GM23248 (cell line): ENCODE measurements around the gene BAG1. TPM values are rescaled to one million over a fixed set of nuclear protein-coding genes. Genes with fewer than 3 reads are reported as not detected.

Experiments
- DNase-seq: peaks from one replicate; pipeline ENCODE4 v3.0.0-alpha.2; 2015
- H2AFZ ChIP-seq: fragments of 200-600 bp; sonication (generic); 2 replicates; pipeline ENCODE4 v1.6.1; 2016; ENCODE audit warnings: antibody characterized with exemption
- H3F3A ChIP-seq: fragments of 200-600 bp; sonication (generic); 2 replicates; pipeline ENCODE4 v1.6.1; 2016; ENCODE audit warnings: mild to moderate bottlenecking, antibody characterized with exemption, mixed run types; ENCODE audit not compliant: insufficient read depth
- H3K27ac ChIP-seq: fragments of 200-600 bp; sonication (generic); 2 replicates; pipeline ENCODE4 v1.5.1; 2016; ENCODE audit warnings: mild to moderate bottlenecking
- H3K27me3 ChIP-seq: fragments of 200-600 bp; sonication (generic); replicated peaks from 2 replicates; pipeline ENCODE4 v1.6.1; 2016; ENCODE audit warnings: mild to moderate bottlenecking; ENCODE audit not compliant: insufficient read depth
- H3K36me3 ChIP-seq: fragments of 200-600 bp; sonication (generic); 2 replicates; pipeline ENCODE4 v1.6.1; 2016; ENCODE audit warnings: low read depth, mild to moderate bottlenecking
- H3K4me1 ChIP-seq: fragments of 200-600 bp; sonication (generic); 2 replicates; pipeline ENCODE4 v1.6.1; 2016; ENCODE audit warnings: mild to moderate bottlenecking; ENCODE audit not compliant: insufficient read depth
- H3K4me2 ChIP-seq: fragments of 200-600 bp; sonication (generic); one replicate; pipeline ENCODE4 v1.6.1; 2016; ENCODE audit warnings: mild to moderate bottlenecking; ENCODE audit not compliant: unreplicated experiment
- H3K4me3 ChIP-seq: fragments of 200-600 bp; sonication (generic); 2 replicates; pipeline ENCODE4 v1.5.1; 2016; ENCODE audit warnings: mild to moderate bottlenecking
- H3K79me2 ChIP-seq: fragments of 200-600 bp; sonication (generic); 2 replicates; pipeline ENCODE4 v1.6.1; 2016; ENCODE audit warnings: mild to moderate bottlenecking; ENCODE audit not compliant: insufficient read depth
- H3K9ac ChIP-seq: fragments of 200-600 bp; sonication (generic); 2 replicates; pipeline ENCODE4 v1.6.1; 2016; ENCODE audit warnings: mild to moderate bottlenecking
- H3K9me2 ChIP-seq: fragments of 200-600 bp; sonication (generic); 2 replicates; pipeline ENCODE4 v1.6.1; 2016; ENCODE audit warnings: mixed run types, mild to moderate bottlenecking, moderate library complexity; ENCODE audit not compliant: insufficient read depth
- H3K9me3 ChIP-seq: fragments of 200-600 bp; sonication (generic); one replicate; pipeline ENCODE4 v1.6.1; 2017; ENCODE audit warnings: low read depth
- H4K20me1 ChIP-seq: fragments of 200-600 bp; sonication (generic); 2 replicates; pipeline ENCODE4 v1.6.0; 2016; ENCODE audit not compliant: insufficient read depth
- EZH2 ChIP-seq: fragments of 200-600 bp; sonication (generic); IDR thresholded peaks from 2 replicates; pipeline ENCODE4 v1.6.1; 2018; ENCODE audit warnings: antibody characterized with exemption, mild to moderate bottlenecking; ENCODE audit not compliant: insufficient read depth, poor library complexity, severe bottlenecking
- EZH2phosphoT487 ChIP-seq: fragments of 200-600 bp; sonication (generic); IDR thresholded peaks from 2 replicates; pipeline ENCODE4 v1.6.1; 2018; ENCODE audit warnings: antibody characterized with exemption, moderate library complexity, mild to moderate bottlenecking, low read depth; ENCODE audit not compliant: insufficient read depth
- WGBS, 2 experiments: methylation state at CpG; one replicate each; pipeline ENCODE4 v1.1.6; 2015 to 2017; ENCODE audit warnings: low lambda C conversion rate in 2 of 2, low coverage in 1 of 2; ENCODE audit errors: missing lambda C conversion rate in 2 of 2; 5-methylcytosine and 5-hydroxymethylcytosine counted together
- in situ Hi-C: fragments of 300-500 bp; cut with MboI; formaldehyde crosslinking; loops from 2 replicates; pipeline ENCODE4 v1.15.0; 2020
- polyA plus RNA-seq: library from polyadenylated mRNA; unstranded; fragments of >200 nt; fragmentation: Nextera tagmentation; extraction: Ambion mirVana; gene quantifications from 2 replicates; pipeline ENCODE4 v1.2.1, GENCODE V29; 2016
- total RNA-seq: library from RNA; depleted of rRNA; stranded (reverse); fragments of >200 nt; shearing (Covaris generic); gene quantifications from 2 replicates; pipeline ENCODE4 v1.2.3, GENCODE V29; 2014

BAG1 gene
- total and polyA plus RNA-seq, 2 experiments from 2014 or later: 38.2 to 49.7 TPM

GRCh38 chr9:33222031-33222430, 42.5 kb downstream of the BAG1 start:
- Histone ChIP-seq H4K20me1 (no peaks in the 10 kb centered on the region), H3K4me1 (peaks cover 5% of the 10 kb centered on the region), H3K27ac (no peak overlapping the region), H3K79me2 (no peaks in the 10 kb centered on the region), H3K9ac (no peak overlapping the region), H3F3A (no peaks in the 10 kb centered on the region), H3K36me3 (no peaks in the 10 kb centered on the region), H3K4me2 (no peak overlapping the region), H2AFZ (no peak overlapping the region), H3K9me3 (no peaks in the 10 kb centered on the region), H3K9me2 (no peaks in the 10 kb centered on the region), H3K27me3 (no peaks in the 10 kb centered on the region; the same call in 1 of the 2 replicates), H3K4me3 (no peak overlapping the region)
- 66 to 77% methylated on average over 3 of the region's 3 CpGs for WGBS, 2 experiments
- no peak for DNase-seq
- TF ChIP-seq EZH2 (no peak), EZH2phosphoT487 (no peak)
- in situ Hi-C loops: no loop called here

DNA sequence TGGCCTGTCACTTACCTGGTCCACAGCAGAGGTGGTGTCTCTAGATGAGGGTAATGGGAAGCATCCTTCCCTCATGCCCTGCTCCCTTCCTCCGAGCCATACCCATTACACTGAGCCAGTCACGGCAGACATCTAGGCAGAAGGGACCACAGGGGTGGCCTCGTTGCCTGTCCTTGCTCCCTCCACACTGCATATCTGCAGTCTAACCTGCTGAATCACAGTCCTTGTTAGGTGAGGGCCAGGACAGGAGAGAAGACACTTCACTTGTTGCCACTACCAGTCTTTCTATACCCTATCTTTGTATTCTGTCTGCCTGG, 43.0 kb downstream of the BAG1 start:
- Histone ChIP-seq H2AFZ (no peak overlapping the region), H3K4me2 (no peak overlapping the region), H3K9ac (no peak overlapping the region), H3K4me3 (no peak overlapping the region), H3K27ac (no peak overlapping the region), H4K20me1 (no peaks in the 10 kb centered on the region), H3K9me3 (no peaks in the 10 kb centered on the region), H3F3A (no peaks in the 10 kb centered on the region), H3K79me2 (no peaks in the 10 kb centered on the region), H3K9me2 (no peaks in the 10 kb centered on the region), H3K36me3 (no peaks in the 10 kb centered on the region), H3K4me1 (peaks cover 5% of the 10 kb centered on the region), H3K27me3 (no peaks in the 10 kb centered on the region; the same call in 1 of the 2 replicates)
- TF ChIP-seq EZH2: no peak
- TF ChIP-seq EZH2phosphoT487: no peak
- 80 to 87% methylated on average over 3 of the region's 3 CpGs for WGBS, 2 experiments
- no peak for DNase-seq
- in situ Hi-C loops: no loop called here

DNA sequence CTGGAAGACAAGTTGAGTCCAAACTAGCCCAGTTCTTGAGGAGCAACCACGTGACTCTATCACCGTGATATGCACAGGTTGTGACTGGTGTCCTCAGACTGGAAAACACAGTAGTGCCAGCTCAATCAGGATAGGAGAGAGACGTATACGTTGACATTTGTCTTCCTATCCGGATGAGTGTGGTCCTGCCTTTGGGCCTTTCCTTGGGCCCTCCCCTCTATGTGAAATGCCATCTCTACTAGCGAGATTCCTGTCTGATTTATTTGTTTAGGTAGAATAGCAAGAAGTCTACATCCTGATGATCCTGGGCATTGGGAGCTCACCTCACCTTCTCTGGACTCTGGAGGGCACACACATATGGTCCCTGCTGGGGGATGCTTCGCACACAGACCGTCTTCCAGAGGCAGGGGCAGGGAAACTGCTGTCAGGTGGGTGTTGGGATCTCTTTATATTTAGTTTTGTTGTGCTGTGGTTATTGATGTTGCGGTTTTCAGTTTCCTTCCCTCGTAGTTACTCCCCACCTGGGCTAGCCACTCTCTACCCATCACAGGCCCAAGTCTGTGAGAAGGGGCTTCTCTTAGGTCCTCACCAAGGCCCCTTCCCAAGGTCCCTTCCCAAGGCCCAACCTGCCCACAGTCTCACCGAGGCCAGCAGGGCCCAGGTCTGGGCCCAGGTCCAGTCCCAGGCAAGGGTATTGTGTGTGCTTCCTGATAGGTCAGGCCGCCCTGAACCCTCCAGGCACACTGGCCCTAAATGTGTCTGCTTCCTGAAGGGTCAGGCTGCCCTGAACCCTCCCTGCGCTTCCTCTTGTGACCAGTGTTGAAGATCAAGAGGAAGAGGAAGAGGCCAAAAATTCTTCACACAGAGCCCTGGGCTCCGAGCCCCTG, 43.6 kb downstream of the BAG1 start:
- Histone ChIP-seq H3K9me2 (no peaks in the 10 kb centered on the region), H3K9ac (no peak overlapping the region), H3K4me2 (no peak overlapping the region), H3K9me3 (no peaks in the 10 kb centered on the region), H3K27me3 (peaks cover 5% of the 10 kb centered on the region; the same call in 1 of the 2 replicates), H3K36me3 (no peaks in the 10 kb centered on the region), H3K4me1 (peaks cover 5% of the 10 kb centered on the region), H2AFZ (no peak overlapping the region), H3F3A (no peaks in the 10 kb centered on the region), H4K20me1 (no peaks in the 10 kb centered on the region), H3K27ac (no peak overlapping the region), H3K4me3 (no peak overlapping the region), H3K79me2 (no peaks in the 10 kb centered on the region)
- TF ChIP-seq EZH2phosphoT487: no peak
- no peak for TF ChIP-seq EZH2
- no peak for DNase-seq
- 85 to 87% methylated on average over 14 of the region's 14 CpGs for WGBS, 2 experiments
- in situ Hi-C loops: no loop called here

GRCh38 chr9:33211695-33212393, 52.7 kb downstream of the BAG1 start:
- H2AFZ ChIP-seq: no peak overlapping the region
- in situ Hi-C loops: no loop called here
- H3K27me3 ChIP-seq: peaks cover 6% of the 10 kb centered on the region; the same call in 1 of the 2 replicates
- TF ChIP-seq EZH2 (no peak), EZH2phosphoT487 (no peak)
- H3K9me3 ChIP-seq: no peaks in the 10 kb centered on the region
- H3K4me3 ChIP-seq: no peak overlapping the region
- H3K36me3 ChIP-seq: no peaks in the 10 kb centered on the region
- H3F3A ChIP-seq: no peaks in the 10 kb centered on the region
- H3K9ac ChIP-seq: no peak overlapping the region
- WGBS, 2 experiments: 24% methylated on average over 3 of the region's 3 CpGs
- no peak overlapping the region for H3K4me2 ChIP-seq
- DNase-seq: no peak
- no peaks in the 10 kb centered on the region for H3K9me2 ChIP-seq
- H3K79me2 ChIP-seq: no peaks in the 10 kb centered on the region
- no peaks in the 10 kb centered on the region for H4K20me1 ChIP-seq
- no peaks in the 10 kb centered on the region for H3K4me1 ChIP-seq
- H3K27ac ChIP-seq: no peak overlapping the region
